WTC11 (cell line): ENCODE measurements around the gene DCAF15. TPM values are rescaled to one million over a fixed set of nuclear protein-coding genes. Genes with fewer than 3 reads are reported as not detected.

Source experiments
- ATAC-seq: fragments of 200-7000 bp; cut with Tn5 transposase; 2 replicates; pipeline ENCODE4 v1.10.0; 2021; ENCODE audit warnings: mild to moderate bottlenecking, moderate library complexity
- CTCF ChIA-PET: fragments of 300-600 bp; sonication (Branson Sonifier 250); formaldehyde crosslinking; loops from one replicate; lab custom pipeline; 2021; ENCODE audit warnings: antibody characterized with exemption; lab: Charles Lee
- POLR2A ChIA-PET: fragments of 350-600 bp; sonication (Branson Sonifier 250); formaldehyde crosslinking; loops from one replicate; lab custom pipeline; 2021; ENCODE audit warnings: antibody characterized with exemption; lab: Charles Lee
- DNase-seq: peaks from one replicate; pipeline ENCODE4 v3.0.0; 2021; ENCODE audit warnings: low spot score
- H3K27ac Mint-ChIP-seq: 2 replicates; pipeline ENCODE4 v1.8.0; 2021; ENCODE audit warnings: mixed read lengths
- H3K27me3 Mint-ChIP-seq: 2 replicates; pipeline ENCODE4 v1.8.0; 2021; ENCODE audit warnings: low read depth, mild to moderate bottlenecking, moderate library complexity, mixed read lengths
- H3K36me3 Mint-ChIP-seq: 2 replicates; pipeline ENCODE4 v1.8.0; 2021; ENCODE audit warnings: mixed read lengths
- H3K4me1 Mint-ChIP-seq: 2 replicates; pipeline ENCODE4 v1.8.0; 2022; ENCODE audit warnings: mixed read lengths
- H3K4me3 Mint-ChIP-seq: 2 replicates; pipeline ENCODE4 v1.8.0; 2021; ENCODE audit warnings: mild to moderate bottlenecking, moderate library complexity, mixed read lengths
- H3K9me3 Mint-ChIP-seq: 2 replicates; pipeline ENCODE4 v1.8.0; 2021; ENCODE audit warnings: mixed read lengths
- CBFB ChIP-seq: sonication (generic); formaldehyde crosslinking; IDR thresholded peaks from 2 replicates; pipeline ENCODE4 v1.8.1; 2022; ENCODE audit warnings: mild to moderate bottlenecking, low read depth, missing genetic modification reagents
- CDX4 ChIP-seq: fragments of 250-450 bp; sonication (Bioruptor Pico); IDR thresholded peaks from 2 replicates; pipeline ENCODE4 v1.9.0; 2021; ENCODE audit warnings: moderate library complexity, mild to moderate bottlenecking, inconsistent platforms, borderline replicate concordance
- CREB1 ChIP-seq: sonication (generic); formaldehyde crosslinking; IDR thresholded peaks from 2 replicates; pipeline ENCODE4 v1.8.0; 2023; ENCODE audit warnings: mild to moderate bottlenecking, missing genetic modification reagents
- EMX1 ChIP-seq: fragments of 250-450 bp; sonication (Bioruptor Pico); IDR thresholded peaks from 2 replicates; pipeline ENCODE4 v1.8.0; 2021; ENCODE audit warnings: mild to moderate bottlenecking
- FOXK1 ChIP-seq: sonication (generic); formaldehyde crosslinking; IDR thresholded peaks from 2 replicates; pipeline ENCODE4 v1.8.0; 2022; ENCODE audit warnings: mild to moderate bottlenecking, moderate library complexity, missing genetic modification reagents
- GTF2I ChIP-seq: fragments of 250-450 bp; sonication (Bioruptor Pico); conservative IDR thresholded peaks from 2 replicates; pipeline ENCODE4 v1.4.0; 2021; ENCODE audit warnings: mild to moderate bottlenecking
- JAZF1 ChIP-seq: fragments of 250-450 bp; sonication (Bioruptor Pico); IDR thresholded peaks from 2 replicates; pipeline ENCODE4 v1.9.0; 2021; ENCODE audit warnings: moderate library complexity, mild to moderate bottlenecking, inconsistent platforms
- JUN ChIP-seq: sonication (generic); formaldehyde crosslinking; IDR thresholded peaks from 2 replicates; pipeline ENCODE4 v1.8.0; 2023; ENCODE audit warnings: mild to moderate bottlenecking, missing genetic modification reagents
- MLX ChIP-seq: sonication (generic); formaldehyde crosslinking; IDR thresholded peaks from 2 replicates; pipeline ENCODE4 v1.8.1; 2023; ENCODE audit warnings: mild to moderate bottlenecking, missing genetic modification reagents, moderate library complexity
- MXD4 ChIP-seq: fragments of 250-450 bp; sonication (Bioruptor Pico); IDR thresholded peaks from 2 replicates; pipeline ENCODE4 v1.8.0; 2021; ENCODE audit warnings: mild to moderate bottlenecking, moderate library complexity, borderline replicate concordance
- NFYB ChIP-seq: sonication (generic); formaldehyde crosslinking; conservative IDR thresholded peaks from 2 replicates; pipeline ENCODE4 v1.8.0; 2022; ENCODE audit warnings: low read depth, missing genetic modification reagents
- OVOL2 ChIP-seq: fragments of 250-450 bp; sonication (Bioruptor Pico); IDR thresholded peaks from 2 replicates; pipeline ENCODE4 v1.9.0; 2021; ENCODE audit warnings: mild to moderate bottlenecking, borderline replicate concordance
- TCF7 ChIP-seq: sonication (generic); formaldehyde crosslinking; IDR thresholded peaks from 2 replicates; pipeline ENCODE4 v1.8.0; 2022; ENCODE audit warnings: mild to moderate bottlenecking, low read depth, missing genetic modification reagents, moderate library complexity
- ZBTB21 ChIP-seq: sonication (generic); formaldehyde crosslinking; IDR thresholded peaks from 2 replicates; pipeline ENCODE4 v1.8.1; 2023; ENCODE audit warnings: mild to moderate bottlenecking, missing genetic modification reagents, borderline replicate concordance
- ZNF423 ChIP-seq: fragments of 250-450 bp; sonication (Bioruptor Pico); IDR thresholded peaks from 2 replicates; pipeline ENCODE4 v2.1.2; 2022; ENCODE audit warnings: mild to moderate bottlenecking, moderate library complexity
- ZNF425 ChIP-seq: fragments of 250-450 bp; sonication (Bioruptor Pico); conservative IDR thresholded peaks from 2 replicates; pipeline ENCODE4 v1.9.0; 2021; ENCODE audit warnings: mild to moderate bottlenecking
- ZNF512 ChIP-seq: sonication (generic); formaldehyde crosslinking; IDR thresholded peaks from 2 replicates; pipeline ENCODE4 v1.8.1; 2022; ENCODE audit warnings: missing genetic modification reagents, borderline replicate concordance
- total RNA-seq: library from RNA; stranded (reverse); gene quantifications from 3 replicates; pipeline ENCODE4 v1.2.3, GENCODE V29; 2021
- TF ChIP-seq, protein P1 (sequence below): sonication (generic); formaldehyde crosslinking; IDR thresholded peaks from 2 replicates; pipeline ENCODE4 v1.8.0; 2022; ENCODE audit warnings: mild to moderate bottlenecking, missing genetic modification reagents
- TF ChIP-seq, protein P2 (sequence below): sonication (generic); formaldehyde crosslinking; conservative IDR thresholded peaks from 2 replicates; pipeline ENCODE4 v1.8.1; 2022; ENCODE audit warnings: mild to moderate bottlenecking, missing genetic modification reagents
- TF ChIP-seq, protein P3 (sequence below): sonication (generic); formaldehyde crosslinking; IDR thresholded peaks from 2 replicates; pipeline ENCODE4 v1.8.0; 2022; ENCODE audit warnings: mild to moderate bottlenecking, missing genetic modification reagents
- TF ChIP-seq, protein P4 (sequence below): sonication (generic); formaldehyde crosslinking; IDR thresholded peaks from 2 replicates; pipeline ENCODE4 v1.8.1; 2023; ENCODE audit warnings: mild to moderate bottlenecking, missing genetic modification reagents, borderline replicate concordance

Gene DCAF15
- total RNA-seq, 1 experiment from 2014 or later = 82.9 TPM

- ChIA-PET CTCF (interaction anchor here (0.7 to 1.3 kb wide), 3 partner anchors 36 to 63 kb away, joined by 3 to 6 read pairs (median 3); partner anchors contain the start of gene IL27RA), POLR2A (interaction anchor here (1.6 kb wide), 1 partner anchor 9 kb away, joined by 5 read pairs; no protein-coding TSS in a partner anchor)
- no peak overlapping the region for H3K4me3 Mint-ChIP-seq
- no peak overlapping the region for H3K27ac Mint-ChIP-seq
- H3K4me1 Mint-ChIP-seq = no peaks in the 10 kb centered on the region
- DNase-seq = no peak
- H3K27me3 Mint-ChIP-seq = no peaks in the 10 kb centered on the region
- TF ChIP-seq FOXK1 (CRISPR knock-in tag) = no peak
- TF ChIP-seq CBFB (CRISPR knock-in tag) = no peak
- TF ChIP-seq ZNF512 (CRISPR knock-in tag) = no peak
- TF ChIP-seq, protein P1, sequence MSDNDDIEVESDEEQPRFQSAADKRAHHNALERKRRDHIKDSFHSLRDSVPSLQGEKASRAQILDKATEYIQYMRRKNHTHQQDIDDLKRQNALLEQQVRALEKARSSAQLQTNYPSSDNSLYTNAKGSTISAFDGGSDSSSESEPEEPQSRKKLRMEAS = no peak
- no peak for TF ChIP-seq GTF2I (CRISPR knock-in tag)
- TF ChIP-seq JUN (CRISPR knock-in tag) = no peak
- no peak for TF ChIP-seq JAZF1 (CRISPR knock-in tag)
- no peak for TF ChIP-seq EMX1 (CRISPR knock-in tag)
- TF ChIP-seq, protein P2, sequence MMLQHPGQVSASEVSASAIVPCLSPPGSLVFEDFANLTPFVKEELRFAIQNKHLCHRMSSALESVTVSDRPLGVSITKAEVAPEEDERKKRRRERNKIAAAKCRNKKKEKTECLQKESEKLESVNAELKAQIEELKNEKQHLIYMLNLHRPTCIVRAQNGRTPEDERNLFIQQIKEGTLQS (CRISPR knock-in tag) = no peak
- no peak for TF ChIP-seq MLX
- TF ChIP-seq TCF7 = no peak
- TF ChIP-seq ZBTB21 (CRISPR knock-in tag) = no peak
- TF ChIP-seq, protein P3, sequence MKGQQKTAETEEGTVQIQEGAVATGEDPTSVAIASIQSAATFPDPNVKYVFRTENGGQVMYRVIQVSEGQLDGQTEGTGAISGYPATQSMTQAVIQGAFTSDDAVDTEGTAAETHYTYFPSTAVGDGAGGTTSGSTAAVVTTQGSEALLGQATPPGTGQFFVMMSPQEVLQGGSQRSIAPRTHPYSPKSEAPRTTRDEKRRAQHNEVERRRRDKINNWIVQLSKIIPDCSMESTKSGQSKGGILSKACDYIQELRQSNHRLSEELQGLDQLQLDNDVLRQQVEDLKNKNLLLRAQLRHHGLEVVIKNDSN (CRISPR knock-in tag) = no peak
- TF ChIP-seq OVOL2 (CRISPR knock-in tag) = no peak
- no peak for TF ChIP-seq CREB1 (CRISPR knock-in tag)
- H3K9me3 Mint-ChIP-seq = peaks cover 11% of the 10 kb centered on the region
- H3K36me3 Mint-ChIP-seq = peaks cover 36% of the 10 kb centered on the region
- no peak for ATAC-seq
Measured at GRCh38 chr19:13995878-13996765, 43.8 kb downstream of the DCAF15 start.

DNA sequence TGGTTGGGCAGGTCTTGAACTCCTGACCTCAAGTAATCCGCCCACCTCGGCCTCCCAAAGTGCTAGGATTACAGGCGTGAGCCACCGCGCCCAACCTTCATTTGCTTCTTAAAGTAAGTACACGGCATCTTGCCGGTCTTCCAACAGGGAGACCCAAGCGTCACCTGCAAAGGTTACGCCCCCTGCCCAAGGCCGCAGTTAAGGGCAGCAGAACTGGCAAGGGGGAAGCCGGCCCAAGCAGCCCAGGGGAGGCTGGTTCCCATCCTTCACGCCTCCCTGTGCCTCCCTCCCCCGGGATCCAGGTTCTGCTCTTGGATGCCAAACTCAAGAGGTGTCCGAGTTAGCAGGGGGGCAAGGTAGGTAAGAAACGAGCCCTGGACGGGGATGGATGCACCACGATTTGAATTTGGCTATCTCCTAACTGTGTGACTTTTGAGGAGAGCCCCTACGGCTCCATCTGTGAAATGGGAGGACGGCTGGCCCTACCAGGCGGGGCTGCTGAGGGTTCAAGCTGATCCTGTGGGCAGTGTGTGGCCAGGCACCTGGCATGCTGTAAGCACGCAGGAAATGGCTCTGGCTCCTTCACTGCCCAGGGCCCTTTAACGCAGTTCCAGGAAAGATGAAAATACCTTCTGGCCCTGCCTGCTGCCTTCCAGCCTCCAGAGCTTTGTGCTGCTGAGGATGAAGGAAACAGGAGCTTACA lies 44.8 kb downstream of the DCAF15 start:
- Mint-ChIP-seq H3K4me3 (no peak overlapping the region), H3K9me3 (peaks cover 11% of the 10 kb centered on the region), H3K36me3 (peaks cover 34% of the 10 kb centered on the region), H3K27me3 (no peaks in the 10 kb centered on the region), H3K27ac (no peak overlapping the region), H3K4me1 (no peaks in the 10 kb centered on the region)
- no peak for DNase-seq
- POLR2A ChIA-PET = no interaction called here
- CTCF ChIA-PET = interaction anchor here (0.7 to 1.1 kb wide), 2 partner anchors 35 kb away, joined by 3 to 4 read pairs; partner anchors contain the start of gene IL27RA
- ATAC-seq = no peak
- TF ChIP-seq, protein P4, sequence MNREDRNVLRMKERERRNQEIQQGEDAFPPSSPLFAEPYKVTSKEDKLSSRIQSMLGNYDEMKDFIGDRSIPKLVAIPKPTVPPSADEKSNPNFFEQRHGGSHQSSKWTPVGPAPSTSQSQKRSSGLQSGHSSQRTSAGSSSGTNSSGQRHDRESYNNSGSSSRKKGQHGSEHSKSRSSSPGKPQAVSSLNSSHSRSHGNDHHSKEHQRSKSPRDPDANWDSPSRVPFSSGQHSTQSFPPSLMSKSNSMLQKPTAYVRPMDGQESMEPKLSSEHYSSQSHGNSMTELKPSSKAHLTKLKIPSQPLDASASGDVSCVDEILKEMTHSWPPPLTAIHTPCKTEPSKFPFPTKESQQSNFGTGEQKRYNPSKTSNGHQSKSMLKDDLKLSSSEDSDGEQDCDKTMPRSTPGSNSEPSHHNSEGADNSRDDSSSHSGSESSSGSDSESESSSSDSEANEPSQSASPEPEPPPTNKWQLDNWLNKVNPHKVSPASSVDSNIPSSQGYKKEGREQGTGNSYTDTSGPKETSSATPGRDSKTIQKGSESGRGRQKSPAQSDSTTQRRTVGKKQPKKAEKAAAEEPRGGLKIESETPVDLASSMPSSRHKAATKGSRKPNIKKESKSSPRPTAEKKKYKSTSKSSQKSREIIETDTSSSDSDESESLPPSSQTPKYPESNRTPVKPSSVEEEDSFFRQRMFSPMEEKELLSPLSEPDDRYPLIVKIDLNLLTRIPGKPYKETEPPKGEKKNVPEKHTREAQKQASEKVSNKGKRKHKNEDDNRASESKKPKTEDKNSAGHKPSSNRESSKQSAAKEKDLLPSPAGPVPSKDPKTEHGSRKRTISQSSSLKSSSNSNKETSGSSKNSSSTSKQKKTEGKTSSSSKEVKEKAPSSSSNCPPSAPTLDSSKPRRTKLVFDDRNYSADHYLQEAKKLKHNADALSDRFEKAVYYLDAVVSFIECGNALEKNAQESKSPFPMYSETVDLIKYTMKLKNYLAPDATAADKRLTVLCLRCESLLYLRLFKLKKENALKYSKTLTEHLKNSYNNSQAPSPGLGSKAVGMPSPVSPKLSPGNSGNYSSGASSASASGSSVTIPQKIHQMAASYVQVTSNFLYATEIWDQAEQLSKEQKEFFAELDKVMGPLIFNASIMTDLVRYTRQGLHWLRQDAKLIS (CRISPR knock-in tag) = no peak
- TF ChIP-seq ZNF423 (CRISPR knock-in tag) (no peak), CDX4 (no peak), CBFB (CRISPR knock-in tag) (no peak), ZNF425 (no peak), MXD4 (no peak), NFYB (CRISPR knock-in tag) (no peak), CREB1 (CRISPR knock-in tag) (no peak)
